Loucy (cell line): ENCODE measurements around the gene JUP.

Experiments used
- CTCF ChIP-seq: fragments of 200-600 bp; sonication (generic); conservative IDR thresholded peaks from 2 replicates; pipeline ENCODE4 v1.5.1; 2014; ENCODE audit warnings: mild to moderate bottlenecking, antibody characterized with exemption, low read length
- EZH2phosphoT487 ChIP-seq: fragments of 200-600 bp; IDR thresholded peaks from 2 replicates; pipeline ENCODE4 v1.6.1; 2018; ENCODE audit warnings: antibody characterized with exemption, mild to moderate bottlenecking, moderate library complexity, borderline replicate concordance

DNA sequence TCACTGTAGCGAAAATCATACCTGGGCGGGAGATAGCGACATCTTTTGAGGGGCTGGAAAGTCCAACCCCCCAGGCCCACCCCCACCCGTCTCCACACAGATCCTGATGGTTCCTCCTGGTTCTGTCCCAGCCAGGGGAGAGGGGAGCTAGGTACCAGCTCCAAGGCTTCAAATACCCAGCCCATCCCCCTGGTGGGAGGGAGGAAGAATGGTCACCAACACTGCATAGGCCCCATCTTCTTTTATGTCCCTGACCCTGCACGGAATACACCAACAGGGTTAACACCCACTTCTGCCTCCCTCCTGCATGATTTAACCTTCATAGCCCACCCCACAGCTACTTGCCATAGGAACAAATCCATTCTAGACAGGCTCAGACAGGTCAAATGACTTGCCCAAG, 61.4 kb downstream of the JUP start:
- no peak for TF ChIP-seq CTCF
- TF ChIP-seq EZH2phosphoT487 = no peak
